ENCODE results near the gene SH2D3A.
"Not testable (repeated sequence)": the region's sequence is repeated elsewhere in the genome, so short reads cannot be mapped to it uniquely, and the experiment has no call there.

SH2D3A gene

DNA sequence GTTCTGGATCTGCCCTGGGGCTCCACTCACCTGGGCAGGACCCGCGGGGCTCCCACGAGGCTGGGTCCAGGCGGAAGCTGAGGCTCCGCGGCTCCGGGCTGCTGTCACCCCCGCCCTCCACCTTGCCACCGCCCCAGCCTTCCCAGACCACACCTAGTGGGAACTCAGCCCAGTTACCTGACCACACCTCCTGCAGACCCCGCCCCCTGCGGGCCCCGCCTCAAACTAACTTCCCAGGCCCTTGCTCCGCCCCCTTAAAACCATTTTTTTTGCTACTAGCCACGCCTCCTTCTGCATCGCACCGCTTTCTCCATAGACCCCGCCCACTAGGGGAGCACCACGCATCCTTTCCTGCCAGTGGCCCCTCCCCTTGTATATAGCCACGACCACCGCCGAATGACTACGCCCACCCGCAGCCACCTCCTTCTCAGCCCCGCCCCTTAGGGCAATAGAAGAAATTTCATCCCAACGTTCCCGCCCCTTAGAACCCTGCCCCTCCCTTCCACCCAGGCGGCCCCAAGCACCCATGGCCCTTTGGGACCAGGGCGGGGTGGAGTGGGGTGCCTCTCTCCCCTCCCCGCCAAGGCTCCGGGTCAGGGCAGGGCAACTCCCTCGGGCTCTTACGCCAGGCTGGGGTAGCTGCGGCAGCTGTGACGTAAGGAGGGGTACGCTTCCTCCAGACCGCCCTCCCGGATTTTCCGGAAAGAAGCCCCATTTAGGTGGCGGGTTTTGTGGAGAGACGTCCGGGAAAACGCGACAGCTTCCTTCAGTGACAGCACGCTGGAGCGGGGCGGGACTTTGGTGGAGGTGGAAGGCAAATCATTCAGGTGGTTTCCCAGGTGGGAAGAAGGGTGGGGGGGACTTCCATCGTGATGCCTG, at the start of gene SH2D3A:
Gene SH2D3A (minus strand): TSS at position 79 of the 879 bp plus-strand sequence. CDS start 3,687 bp downstream, outside the sequence.
- peak; percentile 95 for DNase-seq

- DNase-seq = no peak
Observed at GRCh38 chr19:6813659-6814058, 46.4 kb upstream of the SH2D3A start.

- DNase-seq = no peak
Observed at GRCh38 chr19:6812612-6813011, 45.4 kb upstream of the SH2D3A start.

- DNase-seq = no peak
Observed at GRCh38 chr19:6811906-6812305, 44.7 kb upstream of the SH2D3A start.

DNA sequence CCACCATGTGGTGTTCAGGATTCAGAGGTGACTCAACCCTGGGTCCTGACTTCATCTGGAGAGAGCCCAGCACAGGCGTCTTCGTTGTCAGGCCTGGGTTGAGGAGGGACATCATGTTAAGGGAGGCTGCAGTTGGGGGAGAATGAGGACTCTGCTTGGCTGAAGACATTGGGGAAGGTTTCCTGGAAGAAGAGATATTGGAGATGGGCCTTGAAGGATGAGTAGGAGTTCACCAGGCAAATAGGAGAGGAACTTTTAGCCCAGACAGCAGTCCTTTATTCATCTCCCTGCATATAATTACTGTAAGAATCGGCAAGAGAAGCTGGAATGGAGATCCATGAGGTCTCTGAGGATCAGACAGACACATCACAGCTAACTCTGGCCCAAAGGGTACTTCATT, 44.1 kb upstream of the SH2D3A start:
- DNase-seq = no peak

GRCh38 chr19:6809262-6809661, 42.0 kb upstream of the SH2D3A start:
- no peak for DNase-seq

GRCh38 chr19:6808494-6808893, 41.3 kb upstream of the SH2D3A start:
- DNase-seq = no peak

DNA sequence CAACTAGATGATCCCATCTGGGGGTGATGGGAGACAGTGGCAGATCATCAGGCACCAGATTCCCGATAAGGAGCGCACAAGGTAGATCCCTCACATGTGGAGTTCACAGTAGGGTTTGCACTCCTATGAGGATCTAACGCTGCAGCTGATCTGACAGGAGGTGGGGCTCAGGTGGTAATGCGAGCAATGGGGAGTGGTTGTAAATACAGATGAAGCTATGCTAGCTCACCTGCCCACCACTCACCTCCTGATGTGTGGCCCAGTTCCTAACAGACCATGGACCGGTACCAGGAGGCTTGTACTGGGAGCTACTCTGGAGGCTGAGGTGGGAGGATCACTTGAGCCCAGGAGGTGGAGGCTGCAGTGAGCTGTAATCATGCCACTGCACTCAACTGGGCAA, 40.1 kb upstream of the SH2D3A start:
- DNase-seq = no peak

- DNase-seq = no peak
Observed at GRCh38 chr19:6806488-6806887, 39.3 kb upstream of the SH2D3A start.

- no peak for DNase-seq
Observed at GRCh38 chr19:6803036-6803404, 35.8 kb upstream of the SH2D3A start.

GRCh38 chr19:6802336-6803035, 35.3 kb upstream of the SH2D3A start:
- peak; percentile 77 for DNase-seq

- peak; percentile 81 for DNase-seq
Observed at GRCh38 chr19:6801485-6802086, 34.4 kb upstream of the SH2D3A start.

GRCh38 chr19:6800991-6801484, 33.8 kb upstream of the SH2D3A start:
- DNase-seq = no peak

DNA sequence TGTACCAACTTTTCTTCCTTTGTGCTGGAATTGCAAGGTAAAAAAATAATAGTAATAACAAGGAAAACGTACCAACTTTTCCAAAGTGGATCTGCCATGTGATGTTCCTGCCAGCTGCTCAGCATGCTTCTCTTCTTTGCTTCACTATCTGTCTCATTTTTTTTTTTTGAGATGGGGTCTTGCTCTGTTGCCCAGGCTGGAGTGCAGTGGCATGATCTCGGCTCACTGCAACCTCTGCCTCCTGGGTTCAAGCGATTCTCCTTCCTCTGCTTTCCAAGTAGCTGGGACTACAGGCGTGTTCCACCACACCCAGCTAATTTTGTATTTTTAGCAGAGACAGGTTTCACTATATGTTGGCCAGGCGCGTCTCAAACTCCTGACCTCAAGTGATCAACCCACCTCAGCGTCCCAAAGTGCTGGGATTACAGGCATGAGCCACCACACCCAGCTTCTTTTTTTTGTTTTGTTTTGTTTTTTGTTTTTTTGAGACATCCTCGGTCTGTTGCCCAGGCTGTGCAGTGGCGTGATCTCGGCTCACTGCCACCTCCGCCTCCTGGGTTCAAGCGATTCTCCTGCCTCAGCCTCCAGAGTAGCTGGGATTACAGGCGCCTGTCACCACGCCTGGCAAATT, 33.0 kb upstream of the SH2D3A start:
- not testable (repeated sequence) for DNase-seq

- DNase-seq = no peak
Observed at GRCh38 chr19:6797646-6798045, 30.4 kb upstream of the SH2D3A start.

GRCh38 chr19:6796278-6796677, 29.0 kb upstream of the SH2D3A start:
- no peak for DNase-seq

- no peak for DNase-seq
Observed at GRCh38 chr19:6794686-6795431, 27.6 kb upstream of the SH2D3A start.

GRCh38 chr19:6793973-6794372, 26.7 kb upstream of the SH2D3A start:
- no peak for DNase-seq

- no peak for DNase-seq
Observed at GRCh38 chr19:6793411-6793810, 26.2 kb upstream of the SH2D3A start.

DNA sequence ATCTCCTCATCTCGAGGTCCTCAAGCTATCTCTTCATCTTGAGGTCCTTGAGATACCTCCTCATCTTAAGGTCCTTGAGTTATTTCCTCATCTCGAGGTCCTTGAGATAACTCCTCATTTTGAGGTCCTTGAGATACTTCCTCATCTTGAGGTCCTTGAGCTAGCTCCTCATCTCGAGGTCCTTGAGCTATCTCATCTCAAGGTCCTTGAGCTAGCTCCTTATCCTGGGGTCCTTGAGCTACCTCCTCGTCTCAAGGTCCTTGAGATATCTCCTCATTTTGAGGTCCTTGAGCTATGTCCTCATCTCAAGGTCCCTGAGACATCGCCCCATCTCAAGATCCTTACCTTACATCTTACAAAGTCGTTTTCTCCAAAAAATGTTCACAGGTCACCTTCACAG, 24.0 kb upstream of the SH2D3A start:
- no peak for DNase-seq

DNA sequence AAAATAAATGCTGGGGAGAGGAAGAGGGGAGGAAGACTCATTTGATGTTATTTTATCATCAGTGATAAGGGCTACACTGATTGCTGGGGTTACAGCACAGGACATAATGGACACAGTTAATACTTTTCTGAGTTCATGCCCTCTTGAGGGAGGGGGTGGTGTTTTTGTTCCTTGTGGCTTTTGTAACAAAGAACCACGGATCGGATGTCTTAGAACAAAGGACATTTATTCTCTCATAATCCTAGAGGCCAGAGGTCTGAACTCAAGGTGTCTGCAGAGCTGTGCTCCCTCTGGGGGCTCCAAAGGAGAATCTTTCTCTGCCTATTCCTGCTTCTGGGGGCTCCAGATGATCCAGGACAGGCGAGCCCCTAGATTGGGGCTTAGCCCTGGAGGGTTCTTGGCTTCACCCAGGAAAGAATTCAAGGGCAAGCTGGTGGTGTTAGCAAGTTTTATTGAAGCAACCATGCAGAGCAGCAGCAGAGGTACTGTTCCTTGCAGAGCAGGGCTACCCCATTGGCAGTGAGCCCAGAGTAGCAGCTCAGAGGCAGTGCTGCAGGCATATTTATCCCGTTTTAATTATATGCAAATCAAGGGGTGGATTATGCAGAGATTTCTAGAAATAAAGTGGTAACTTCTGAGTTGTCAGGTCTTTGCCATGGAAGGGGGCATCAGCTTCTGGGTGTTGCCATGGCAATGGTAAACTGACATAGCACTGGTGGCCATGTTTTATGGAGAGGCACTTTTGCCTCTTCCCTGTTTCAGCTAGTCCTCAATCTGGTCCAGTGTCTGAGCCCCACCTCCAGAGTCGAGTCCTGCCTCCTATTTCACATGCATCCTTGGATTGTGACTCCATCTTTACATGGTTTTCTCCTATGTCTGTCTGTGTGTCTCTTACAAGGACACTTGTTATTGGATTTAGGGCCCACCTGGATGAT, 23.2 kb upstream of the SH2D3A start:
- no peak for DNase-seq
